Measurements from ENCODE around the gene MAN2A1. TPM values are rescaled to one million over a fixed set of nuclear protein-coding genes. Genes with fewer than 3 reads are reported as not detected.

Gene MAN2A1
- total RNA-seq, 1 experiment from 2014 or later = 86.6 TPM

DNA sequence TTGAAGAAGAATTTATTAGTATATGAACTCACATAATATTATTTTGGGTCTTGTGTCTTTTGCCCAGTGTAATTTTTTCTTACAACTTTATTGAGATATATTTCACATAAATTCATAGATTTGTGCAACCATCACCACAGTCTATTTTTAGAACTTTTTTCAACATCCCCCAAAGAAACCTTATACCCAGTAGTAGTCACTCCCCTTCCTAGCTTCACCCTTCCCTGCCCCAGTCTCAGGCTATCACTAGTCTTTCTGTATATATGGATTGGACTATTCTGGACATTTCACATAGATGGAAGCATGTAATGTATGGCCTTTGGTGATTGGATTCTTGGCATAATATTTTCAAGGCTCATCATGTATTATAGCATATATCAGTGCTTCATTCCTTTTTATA, 67.8 kb downstream of the MAN2A1 start:
- H3K27me3 Mint-ChIP-seq (ENCODE audit: low read depth) = no peaks in the 10 kb centered on the region
- H3K4me1 Mint-ChIP-seq = 0 out of 2 replicates have a peak, but pooled peaks cover 2% of the 10 kb centered on the region
- TF ChIP-seq ZNF121 (CRISPR knock-in tag; IDR thresholded peaks at IDR 0.05) (no peak), FOXP1 (CRISPR knock-in tag; IDR thresholded peaks at IDR 0.05; ENCODE audit: borderline replicate concordance) (no peak), SMAD4 (CRISPR knock-in tag; IDR thresholded peaks at IDR 0.05) (no peak), GRHL2 (CRISPR knock-in tag; IDR thresholded peaks at IDR 0.05; ENCODE audit: insufficient replicate concordance, severe bottlenecking) (no peak), ETV6 (CRISPR knock-in tag; IDR thresholded peaks at IDR 0.05) (no peak)
- TF ChIP-seq, protein P1, sequence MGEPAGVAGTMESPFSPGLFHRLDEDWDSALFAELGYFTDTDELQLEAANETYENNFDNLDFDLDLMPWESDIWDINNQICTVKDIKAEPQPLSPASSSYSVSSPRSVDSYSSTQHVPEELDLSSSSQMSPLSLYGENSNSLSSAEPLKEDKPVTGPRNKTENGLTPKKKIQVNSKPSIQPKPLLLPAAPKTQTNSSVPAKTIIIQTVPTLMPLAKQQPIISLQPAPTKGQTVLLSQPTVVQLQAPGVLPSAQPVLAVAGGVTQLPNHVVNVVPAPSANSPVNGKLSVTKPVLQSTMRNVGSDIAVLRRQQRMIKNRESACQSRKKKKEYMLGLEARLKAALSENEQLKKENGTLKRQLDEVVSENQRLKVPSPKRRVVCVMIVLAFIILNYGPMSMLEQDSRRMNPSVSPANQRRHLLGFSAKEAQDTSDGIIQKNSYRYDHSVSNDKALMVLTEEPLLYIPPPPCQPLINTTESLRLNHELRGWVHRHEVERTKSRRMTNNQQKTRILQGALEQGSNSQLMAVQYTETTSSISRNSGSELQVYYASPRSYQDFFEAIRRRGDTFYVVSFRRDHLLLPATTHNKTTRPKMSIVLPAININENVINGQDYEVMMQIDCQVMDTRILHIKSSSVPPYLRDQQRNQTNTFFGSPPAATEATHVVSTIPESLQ (CRISPR knock-in tag; IDR thresholded peaks at IDR 0.05) = no peak
- TF ChIP-seq, protein P2, sequence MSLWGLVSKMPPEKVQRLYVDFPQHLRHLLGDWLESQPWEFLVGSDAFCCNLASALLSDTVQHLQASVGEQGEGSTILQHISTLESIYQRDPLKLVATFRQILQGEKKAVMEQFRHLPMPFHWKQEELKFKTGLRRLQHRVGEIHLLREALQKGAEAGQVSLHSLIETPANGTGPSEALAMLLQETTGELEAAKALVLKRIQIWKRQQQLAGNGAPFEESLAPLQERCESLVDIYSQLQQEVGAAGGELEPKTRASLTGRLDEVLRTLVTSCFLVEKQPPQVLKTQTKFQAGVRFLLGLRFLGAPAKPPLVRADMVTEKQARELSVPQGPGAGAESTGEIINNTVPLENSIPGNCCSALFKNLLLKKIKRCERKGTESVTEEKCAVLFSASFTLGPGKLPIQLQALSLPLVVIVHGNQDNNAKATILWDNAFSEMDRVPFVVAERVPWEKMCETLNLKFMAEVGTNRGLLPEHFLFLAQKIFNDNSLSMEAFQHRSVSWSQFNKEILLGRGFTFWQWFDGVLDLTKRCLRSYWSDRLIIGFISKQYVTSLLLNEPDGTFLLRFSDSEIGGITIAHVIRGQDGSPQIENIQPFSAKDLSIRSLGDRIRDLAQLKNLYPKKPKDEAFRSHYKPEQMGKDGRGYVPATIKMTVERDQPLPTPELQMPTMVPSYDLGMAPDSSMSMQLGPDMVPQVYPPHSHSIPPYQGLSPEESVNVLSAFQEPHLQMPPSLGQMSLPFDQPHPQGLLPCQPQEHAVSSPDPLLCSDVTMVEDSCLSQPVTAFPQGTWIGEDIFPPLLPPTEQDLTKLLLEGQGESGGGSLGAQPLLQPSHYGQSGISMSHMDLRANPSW (CRISPR knock-in tag; conservative IDR thresholded peaks at IDR 0.05; ENCODE audit: low read depth) = no peak
- TF ChIP-seq, protein P3, sequence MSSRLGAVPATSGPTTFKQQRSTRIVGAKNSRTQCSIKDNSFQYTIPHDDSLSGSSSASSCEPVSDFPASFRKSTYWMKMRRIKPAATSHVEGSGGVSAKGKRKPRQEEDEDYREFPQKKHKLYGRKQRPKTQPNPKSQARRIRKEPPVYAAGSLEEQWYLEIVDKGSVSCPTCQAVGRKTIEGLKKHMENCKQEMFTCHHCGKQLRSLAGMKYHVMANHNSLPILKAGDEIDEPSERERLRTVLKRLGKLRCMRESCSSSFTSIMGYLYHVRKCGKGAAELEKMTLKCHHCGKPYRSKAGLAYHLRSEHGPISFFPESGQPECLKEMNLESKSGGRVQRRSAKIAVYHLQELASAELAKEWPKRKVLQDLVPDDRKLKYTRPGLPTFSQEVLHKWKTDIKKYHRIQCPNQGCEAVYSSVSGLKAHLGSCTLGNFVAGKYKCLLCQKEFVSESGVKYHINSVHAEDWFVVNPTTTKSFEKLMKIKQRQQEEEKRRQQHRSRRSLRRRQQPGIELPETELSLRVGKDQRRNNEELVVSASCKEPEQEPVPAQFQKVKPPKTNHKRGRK (CRISPR knock-in tag; IDR thresholded peaks at IDR 0.05; ENCODE audit: borderline replicate concordance) = no peak
- TF ChIP-seq, protein P4, sequence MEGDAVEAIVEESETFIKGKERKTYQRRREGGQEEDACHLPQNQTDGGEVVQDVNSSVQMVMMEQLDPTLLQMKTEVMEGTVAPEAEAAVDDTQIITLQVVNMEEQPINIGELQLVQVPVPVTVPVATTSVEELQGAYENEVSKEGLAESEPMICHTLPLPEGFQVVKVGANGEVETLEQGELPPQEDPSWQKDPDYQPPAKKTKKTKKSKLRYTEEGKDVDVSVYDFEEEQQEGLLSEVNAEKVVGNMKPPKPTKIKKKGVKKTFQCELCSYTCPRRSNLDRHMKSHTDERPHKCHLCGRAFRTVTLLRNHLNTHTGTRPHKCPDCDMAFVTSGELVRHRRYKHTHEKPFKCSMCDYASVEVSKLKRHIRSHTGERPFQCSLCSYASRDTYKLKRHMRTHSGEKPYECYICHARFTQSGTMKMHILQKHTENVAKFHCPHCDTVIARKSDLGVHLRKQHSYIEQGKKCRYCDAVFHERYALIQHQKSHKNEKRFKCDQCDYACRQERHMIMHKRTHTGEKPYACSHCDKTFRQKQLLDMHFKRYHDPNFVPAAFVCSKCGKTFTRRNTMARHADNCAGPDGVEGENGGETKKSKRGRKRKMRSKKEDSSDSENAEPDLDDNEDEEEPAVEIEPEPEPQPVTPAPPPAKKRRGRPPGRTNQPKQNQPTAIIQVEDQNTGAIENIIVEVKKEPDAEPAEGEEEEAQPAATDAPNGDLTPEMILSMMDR (IDR thresholded peaks at IDR 0.05) = no peak
- TF ChIP-seq, protein P5, sequence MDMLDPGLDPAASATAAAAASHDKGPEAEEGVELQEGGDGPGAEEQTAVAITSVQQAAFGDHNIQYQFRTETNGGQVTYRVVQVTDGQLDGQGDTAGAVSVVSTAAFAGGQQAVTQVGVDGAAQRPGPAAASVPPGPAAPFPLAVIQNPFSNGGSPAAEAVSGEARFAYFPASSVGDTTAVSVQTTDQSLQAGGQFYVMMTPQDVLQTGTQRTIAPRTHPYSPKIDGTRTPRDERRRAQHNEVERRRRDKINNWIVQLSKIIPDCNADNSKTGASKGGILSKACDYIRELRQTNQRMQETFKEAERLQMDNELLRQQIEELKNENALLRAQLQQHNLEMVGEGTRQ (CRISPR knock-in tag; IDR thresholded peaks at IDR 0.05) = no peak
- H3K36me3 Mint-ChIP-seq = peaks cover 49% of the 10 kb centered on the region
- no peak for DNase-seq (ENCODE audit: low spot score)
- H3K9me3 Mint-ChIP-seq = peaks cover 14% of the 10 kb centered on the region
- no peak overlapping the region for H3K4me3 Mint-ChIP-seq
- ChIA-PET CTCF (no interaction called here), POLR2A (no interaction called here)
- ATAC-seq = no peak
- H3K27ac Mint-ChIP-seq = no peak overlapping the region

DNA sequence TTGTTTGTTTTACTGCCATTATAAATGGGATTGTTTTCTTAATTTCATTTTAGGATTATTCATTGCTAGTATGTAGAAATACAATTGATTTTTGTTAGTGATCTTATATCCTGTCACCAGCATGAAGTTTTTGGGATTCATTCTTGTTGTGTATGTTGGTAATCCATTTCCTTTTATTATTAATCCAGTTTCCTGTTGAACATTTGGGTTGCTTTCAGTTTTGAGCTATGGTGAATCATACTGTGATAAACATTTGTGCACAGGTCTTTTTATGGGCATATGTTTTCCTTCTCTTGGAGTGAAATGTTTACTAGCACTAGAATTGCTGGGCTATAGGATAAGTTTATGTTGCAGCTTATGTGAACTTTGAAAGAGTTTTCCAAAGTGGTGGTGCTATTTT, 69.6 kb downstream of the MAN2A1 start:
- ATAC-seq = no peak
- no peak for DNase-seq (ENCODE audit: low spot score)
- H3K27me3 Mint-ChIP-seq (ENCODE audit: low read depth) = no peaks in the 10 kb centered on the region
- POLR2A ChIA-PET = no interaction called here
- H3K36me3 Mint-ChIP-seq = peaks cover 52% of the 10 kb centered on the region
- CTCF ChIA-PET = no interaction called here
- no peak overlapping the region for H3K27ac Mint-ChIP-seq
- H3K4me1 Mint-ChIP-seq = no peaks in the 10 kb centered on the region
- no peak overlapping the region for H3K4me3 Mint-ChIP-seq
- peaks cover 14% of the 10 kb centered on the region for H3K9me3 Mint-ChIP-seq
- TF ChIP-seq, protein P6, sequence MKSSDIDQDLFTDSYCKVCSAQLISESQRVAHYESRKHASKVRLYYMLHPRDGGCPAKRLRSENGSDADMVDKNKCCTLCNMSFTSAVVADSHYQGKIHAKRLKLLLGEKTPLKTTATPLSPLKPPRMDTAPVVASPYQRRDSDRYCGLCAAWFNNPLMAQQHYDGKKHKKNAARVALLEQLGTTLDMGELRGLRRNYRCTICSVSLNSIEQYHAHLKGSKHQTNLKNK (CRISPR knock-in tag; IDR thresholded peaks at IDR 0.05) = no peak
- TF ChIP-seq TCF7 (CRISPR knock-in tag; IDR thresholded peaks at IDR 0.05; ENCODE audit: low read depth) (no peak), NR2C2 (CRISPR knock-in tag; IDR thresholded peaks at IDR 0.05) (no peak), NFATC4 (CRISPR knock-in tag; IDR thresholded peaks at IDR 0.05) (no peak), ESRRA (CRISPR knock-in tag; IDR thresholded peaks at IDR 0.05; ENCODE audit: borderline replicate concordance) (no peak), ZNF232 (CRISPR knock-in tag; IDR thresholded peaks at IDR 0.05) (no peak), TEAD1 (CRISPR knock-in tag; IDR thresholded peaks at IDR 0.05) (no peak)
- TF ChIP-seq, protein P7, sequence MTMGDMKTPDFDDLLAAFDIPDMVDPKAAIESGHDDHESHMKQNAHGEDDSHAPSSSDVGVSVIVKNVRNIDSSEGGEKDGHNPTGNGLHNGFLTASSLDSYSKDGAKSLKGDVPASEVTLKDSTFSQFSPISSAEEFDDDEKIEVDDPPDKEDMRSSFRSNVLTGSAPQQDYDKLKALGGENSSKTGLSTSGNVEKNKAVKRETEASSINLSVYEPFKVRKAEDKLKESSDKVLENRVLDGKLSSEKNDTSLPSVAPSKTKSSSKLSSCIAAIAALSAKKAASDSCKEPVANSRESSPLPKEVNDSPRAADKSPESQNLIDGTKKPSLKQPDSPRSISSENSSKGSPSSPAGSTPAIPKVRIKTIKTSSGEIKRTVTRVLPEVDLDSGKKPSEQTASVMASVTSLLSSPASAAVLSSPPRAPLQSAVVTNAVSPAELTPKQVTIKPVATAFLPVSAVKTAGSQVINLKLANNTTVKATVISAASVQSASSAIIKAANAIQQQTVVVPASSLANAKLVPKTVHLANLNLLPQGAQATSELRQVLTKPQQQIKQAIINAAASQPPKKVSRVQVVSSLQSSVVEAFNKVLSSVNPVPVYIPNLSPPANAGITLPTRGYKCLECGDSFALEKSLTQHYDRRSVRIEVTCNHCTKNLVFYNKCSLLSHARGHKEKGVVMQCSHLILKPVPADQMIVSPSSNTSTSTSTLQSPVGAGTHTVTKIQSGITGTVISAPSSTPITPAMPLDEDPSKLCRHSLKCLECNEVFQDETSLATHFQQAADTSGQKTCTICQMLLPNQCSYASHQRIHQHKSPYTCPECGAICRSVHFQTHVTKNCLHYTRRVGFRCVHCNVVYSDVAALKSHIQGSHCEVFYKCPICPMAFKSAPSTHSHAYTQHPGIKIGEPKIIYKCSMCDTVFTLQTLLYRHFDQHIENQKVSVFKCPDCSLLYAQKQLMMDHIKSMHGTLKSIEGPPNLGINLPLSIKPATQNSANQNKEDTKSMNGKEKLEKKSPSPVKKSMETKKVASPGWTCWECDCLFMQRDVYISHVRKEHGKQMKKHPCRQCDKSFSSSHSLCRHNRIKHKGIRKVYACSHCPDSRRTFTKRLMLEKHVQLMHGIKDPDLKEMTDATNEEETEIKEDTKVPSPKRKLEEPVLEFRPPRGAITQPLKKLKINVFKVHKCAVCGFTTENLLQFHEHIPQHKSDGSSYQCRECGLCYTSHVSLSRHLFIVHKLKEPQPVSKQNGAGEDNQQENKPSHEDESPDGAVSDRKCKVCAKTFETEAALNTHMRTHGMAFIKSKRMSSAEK (CRISPR knock-in tag; IDR thresholded peaks at IDR 0.05; ENCODE audit: borderline replicate concordance) = no peak
- TF ChIP-seq, protein P8, sequence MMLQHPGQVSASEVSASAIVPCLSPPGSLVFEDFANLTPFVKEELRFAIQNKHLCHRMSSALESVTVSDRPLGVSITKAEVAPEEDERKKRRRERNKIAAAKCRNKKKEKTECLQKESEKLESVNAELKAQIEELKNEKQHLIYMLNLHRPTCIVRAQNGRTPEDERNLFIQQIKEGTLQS (CRISPR knock-in tag; conservative IDR thresholded peaks at IDR 0.05) = no peak

Data from WTC11 (cell line).